Mesodermal cell (in vitro differentiated cells): ENCODE results near the gene EHMT2.
"Not testable (repeated sequence)": the region's sequence is repeated elsewhere in the genome, so short reads cannot be mapped to it uniquely, and the experiment has no call there.

ENCODE experiments used
- H3K27ac ChIP-seq: 2 replicates; pipeline ENCODE4 v1.7.0; 2013; ENCODE audit warnings: mild to moderate bottlenecking, low read depth, low read length, moderate library complexity; ENCODE audit not compliant: severe bottlenecking
- H3K36me3 ChIP-seq: 2 replicates; pipeline ENCODE4 v1.7.1; 2013; ENCODE audit warnings: mild to moderate bottlenecking, low read length, moderate library complexity; ENCODE audit not compliant: control insufficient read depth, insufficient read depth
- H3K4me1 ChIP-seq: one replicate; pipeline ENCODE4 v1.7.1; 2013; ENCODE audit warnings: mild to moderate bottlenecking, low read length; ENCODE audit not compliant: insufficient read depth, control insufficient read depth, poor library complexity, severe bottlenecking
- H3K4me3 ChIP-seq: 2 replicates; pipeline ENCODE4 v1.7.0; 2013; ENCODE audit warnings: low read length, control low read depth, mild to moderate bottlenecking; ENCODE audit not compliant: insufficient read depth, poor library complexity, severe bottlenecking; ENCODE audit errors: extremely low read depth
- H3K9me3 ChIP-seq: 2 replicates; pipeline ENCODE4 v1.7.1; 2013; ENCODE audit warnings: mild to moderate bottlenecking, low read length, moderate library complexity; ENCODE audit not compliant: control insufficient read depth
- WGBS, 2 experiments: methylation state at CpG; one replicate each; pipeline ENCODE4 v1.1.5; 2013; ENCODE audit warnings: missing lambda C conversion rate in 2 of 2; ENCODE audit not compliant: insufficient coverage in 2 of 2; 5-methylcytosine and 5-hydroxymethylcytosine counted together

Gene EHMT2

DNA sequence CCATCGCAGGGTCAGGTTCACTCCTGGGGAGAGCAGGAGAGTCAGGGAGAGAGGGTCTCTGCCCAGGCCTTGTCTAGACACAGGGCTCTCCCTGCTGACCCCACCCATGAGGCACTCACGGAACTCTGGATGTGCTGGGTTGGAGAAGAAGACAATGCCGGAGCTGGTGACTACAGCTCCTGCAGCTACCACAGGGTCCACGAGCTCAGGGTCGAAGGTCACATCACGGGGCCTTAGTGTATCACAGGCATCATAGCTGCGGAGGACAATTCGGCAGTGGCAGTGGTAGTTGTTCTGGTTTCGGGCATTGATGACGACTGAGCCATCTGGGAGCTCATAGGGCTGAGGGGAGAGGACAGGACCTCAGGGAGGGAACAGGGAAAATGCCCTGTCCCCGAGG lies 37.6 kb downstream of the EHMT2 start:
- 93 to 99% methylated on average over 9 to 11 of the region's 11 CpGs for WGBS, 2 experiments

DNA sequence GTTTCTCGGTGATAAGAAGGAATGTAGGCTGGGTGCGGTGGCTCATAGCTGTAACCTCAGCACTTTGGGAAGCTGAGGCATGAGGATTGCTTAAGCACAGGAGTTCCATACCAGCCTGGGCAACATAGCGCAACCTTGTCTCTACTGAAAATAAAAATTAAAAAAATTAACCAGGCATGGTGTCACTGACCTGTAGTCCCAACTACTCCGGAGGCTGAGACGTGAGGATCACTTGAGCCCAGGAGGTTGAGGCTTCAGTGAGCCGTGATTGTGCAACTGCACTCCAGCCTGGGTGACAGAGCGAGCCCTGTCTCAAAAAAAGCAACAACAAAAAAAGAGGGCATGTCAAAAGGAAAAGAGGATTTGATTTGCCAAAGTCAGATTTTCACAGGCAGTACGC lies 38.8 kb downstream of the EHMT2 start:
- Histone ChIP-seq H3K4me3 (no peak overlapping the region), H3K4me1 (no peaks in the 10 kb centered on the region), H3K36me3 (peaks cover 65% of the 10 kb centered on the region), H3K27ac (no peak overlapping the region), H3K9me3 (peaks cover 5% of the 10 kb centered on the region)
- 98 to 100% methylated on average over 5 to 6 of the region's 8 CpGs for WGBS, 2 experiments

More for the DNA sequence above, 37.6 kb downstream of the EHMT2 start:
- Histone ChIP-seq H3K27ac (no peak overlapping the region), H3K4me3 (no peak overlapping the region), H3K4me1 (no peaks in the 10 kb centered on the region), H3K9me3 (peaks cover 5% of the 10 kb centered on the region), H3K36me3 (peaks cover 65% of the 10 kb centered on the region)

DNA sequence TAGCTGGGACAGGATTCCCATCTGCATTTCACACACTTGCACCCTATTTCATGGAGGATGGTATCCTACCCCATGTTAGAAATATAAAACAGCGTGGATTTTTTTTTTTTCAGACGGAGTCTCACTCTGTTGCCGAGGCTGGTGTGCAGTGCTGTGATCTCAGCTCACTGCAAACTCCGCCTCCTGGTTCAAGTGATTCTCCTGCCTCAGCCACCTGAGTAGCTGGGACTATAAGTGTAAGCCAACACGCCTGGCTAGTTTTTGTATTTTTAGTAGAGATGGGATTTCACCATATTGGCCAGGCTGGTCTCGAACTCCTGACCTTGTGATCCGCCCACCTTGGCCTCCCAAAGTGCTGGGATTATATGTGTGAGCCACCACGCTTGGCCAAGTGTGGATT lies 39.7 kb downstream of the EHMT2 start:
- H3K4me1 ChIP-seq, H3K9me3 ChIP-seq, H3K4me3 ChIP-seq, H3K27ac ChIP-seq: not testable (repeated sequence)
- peaks cover 66% of the 10 kb centered on the region for H3K36me3 ChIP-seq
- WGBS, 2 experiments = 98 to 100% methylated on average over 4 to 7 of the region's 8 CpGs

GRCh38 chr6:31851980-31852718 lies 45.3 kb downstream of the EHMT2 start:
- H3K4me1 ChIP-seq, H3K9me3 ChIP-seq, H3K27ac ChIP-seq, H3K4me3 ChIP-seq: not testable (repeated sequence)
- WGBS, 2 experiments = 89 to 94% methylated on average over 15 to 33 of the region's 35 CpGs
- H3K36me3 ChIP-seq = peaks cover 24% of the 10 kb centered on the region

DNA sequence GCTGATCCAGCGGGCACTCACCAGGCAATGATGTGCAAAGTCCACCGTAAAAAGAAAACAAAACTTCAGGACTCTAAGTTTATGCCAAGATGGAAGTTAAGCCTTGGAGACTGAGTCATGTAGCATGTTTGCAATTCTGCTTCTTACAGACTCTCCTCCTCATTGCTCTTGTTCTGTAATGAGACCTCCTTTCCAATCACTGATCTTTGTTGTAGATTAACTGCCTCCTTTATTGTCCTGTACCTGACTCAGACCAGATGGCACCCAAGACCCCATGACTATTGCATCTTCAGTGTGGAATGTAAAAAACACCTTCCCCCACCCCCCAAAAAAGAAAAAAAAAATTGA lies 46.0 kb downstream of the EHMT2 start:
- no peak overlapping the region for H3K4me3 ChIP-seq
- peaks cover 8% of the 10 kb centered on the region for H3K4me1 ChIP-seq
- H3K27ac ChIP-seq = no peak overlapping the region
- peaks cover 9% of the 10 kb centered on the region for H3K9me3 ChIP-seq
- H3K36me3 ChIP-seq = peaks cover 17% of the 10 kb centered on the region
- 91 to 94% methylated on average over 2 of the region's 2 CpGs for WGBS, 2 experiments

DNA sequence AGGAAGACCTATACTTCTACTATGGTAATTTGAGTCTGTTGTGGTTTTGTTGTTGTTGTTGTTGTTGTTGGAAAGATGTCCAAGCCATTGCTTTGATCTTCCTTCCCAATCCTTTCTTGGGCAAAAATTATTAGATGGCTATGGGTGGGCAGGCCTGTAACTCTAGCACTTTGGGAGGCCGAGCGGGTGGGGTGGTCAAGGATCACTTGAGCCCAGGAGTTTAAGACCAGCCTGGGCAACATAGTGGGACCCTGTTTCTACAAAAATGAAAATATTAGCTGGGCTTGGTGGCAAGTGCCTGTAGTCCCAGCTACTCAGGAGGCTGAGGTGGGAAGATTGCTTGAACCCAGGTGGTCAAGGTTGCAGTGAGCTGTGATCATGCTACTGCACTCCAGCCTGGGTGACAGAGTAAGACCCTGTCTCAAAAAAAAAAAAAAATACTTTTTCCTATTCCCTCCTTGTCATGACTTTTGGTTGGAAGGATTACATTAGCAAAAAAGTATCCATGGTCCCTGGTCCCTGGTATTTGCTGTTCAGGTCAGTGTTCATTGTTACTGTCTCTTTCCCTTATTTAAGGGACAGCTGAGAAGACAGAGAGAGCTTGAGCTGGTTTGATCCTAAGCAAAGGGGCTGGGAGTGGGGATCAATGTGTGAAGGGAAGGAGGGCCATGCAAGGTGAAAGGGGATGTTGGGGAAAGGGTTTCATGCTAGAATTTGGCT lies 46.6 kb downstream of the EHMT2 start:
- 94 to 100% methylated on average over 2 of the region's 2 CpGs for WGBS, 2 experiments

DNA sequence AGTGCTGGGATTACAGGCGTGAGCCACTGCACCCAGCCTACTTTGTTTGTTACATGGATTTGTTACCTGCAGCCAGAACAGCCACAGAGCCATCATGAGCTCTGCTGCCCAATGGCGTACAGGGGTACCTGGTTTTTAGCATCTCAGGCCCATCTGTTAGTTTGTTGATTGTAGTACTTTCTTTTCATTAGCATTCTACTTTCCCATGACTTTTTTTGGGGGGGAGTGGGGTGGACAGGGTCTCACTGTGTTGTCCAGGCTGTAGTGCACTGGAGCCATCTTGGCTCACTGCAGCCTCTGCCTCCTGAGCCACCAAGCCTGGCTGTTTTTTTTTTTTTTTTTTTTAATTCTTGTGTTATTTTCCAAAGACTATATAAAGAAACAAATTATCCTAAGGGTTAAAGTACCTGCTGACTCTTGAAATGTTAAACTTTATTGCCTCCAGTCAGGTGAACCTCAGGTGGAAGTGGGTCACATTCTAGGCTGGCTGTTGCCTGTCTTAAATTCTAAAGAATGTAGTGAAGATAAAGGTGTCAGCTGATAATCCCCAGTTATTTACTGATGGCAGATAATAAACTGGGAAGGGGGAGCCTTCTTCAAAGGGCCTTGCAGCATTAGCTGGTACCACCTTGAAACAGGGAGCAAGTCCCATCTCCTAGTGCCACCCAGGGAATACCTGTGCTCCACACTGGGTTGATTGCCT lies 50.1 kb downstream of the EHMT2 start:
- Histone ChIP-seq H3K4me1 (peaks cover 8% of the 10 kb centered on the region), H3K27ac (no peak overlapping the region), H3K4me3 (no peak overlapping the region), H3K9me3 (no peaks in the 10 kb centered on the region), H3K36me3 (no peaks in the 10 kb centered on the region)
- 85 to 94% methylated on average over 1 to 2 of the region's 2 CpGs for WGBS, 2 experiments

More for the DNA sequence above, 46.6 kb downstream of the EHMT2 start:
- Histone ChIP-seq H3K36me3 (peaks cover 13% of the 10 kb centered on the region), H3K4me1 (peaks cover 8% of the 10 kb centered on the region), H3K27ac (no peak overlapping the region), H3K4me3 (no peak overlapping the region), H3K9me3 (peaks cover 9% of the 10 kb centered on the region)

DNA sequence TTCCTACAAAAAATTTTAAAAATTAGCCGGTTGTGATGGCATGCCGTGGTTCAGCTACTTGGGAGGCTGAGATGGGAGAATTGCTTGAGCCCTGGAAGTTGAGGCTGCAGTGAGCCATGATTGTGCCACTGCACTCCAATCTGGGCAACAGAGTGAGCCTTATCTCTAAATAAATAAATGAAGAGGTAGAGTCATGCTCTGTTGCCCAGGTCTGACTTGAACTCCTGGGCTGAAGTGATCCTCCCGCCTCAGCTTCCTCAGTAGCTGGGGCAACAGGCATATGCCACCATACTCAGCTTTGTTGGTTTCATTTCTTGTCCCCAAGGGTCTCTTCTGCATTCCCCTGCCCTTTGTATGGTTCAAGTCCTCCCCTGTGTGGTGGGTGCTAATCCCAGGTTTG lies 53.0 kb downstream of the EHMT2 start:
- Histone ChIP-seq H3K27ac (no peak overlapping the region), H3K36me3 (peaks cover 18% of the 10 kb centered on the region), H3K4me3 (no peak overlapping the region), H3K9me3 (no peaks in the 10 kb centered on the region), H3K4me1 (no peaks in the 10 kb centered on the region)
- WGBS, 2 experiments = 96 to 100% methylated on average over 3 of the region's 3 CpGs

- Histone ChIP-seq H3K27ac (no peak overlapping the region), H3K4me1 (peaks cover 3% of the 10 kb centered on the region), H3K36me3 (peaks cover 43% of the 10 kb centered on the region), H3K9me3 (no peaks in the 10 kb centered on the region), H3K4me3 (no peak overlapping the region)
- WGBS, 2 experiments = 97 to 100% methylated on average over 4 to 6 of the region's 9 CpGs
These were observed 55.4 kb downstream of the EHMT2 start for GRCh38 chr6:31842053-31842452.

DNA sequence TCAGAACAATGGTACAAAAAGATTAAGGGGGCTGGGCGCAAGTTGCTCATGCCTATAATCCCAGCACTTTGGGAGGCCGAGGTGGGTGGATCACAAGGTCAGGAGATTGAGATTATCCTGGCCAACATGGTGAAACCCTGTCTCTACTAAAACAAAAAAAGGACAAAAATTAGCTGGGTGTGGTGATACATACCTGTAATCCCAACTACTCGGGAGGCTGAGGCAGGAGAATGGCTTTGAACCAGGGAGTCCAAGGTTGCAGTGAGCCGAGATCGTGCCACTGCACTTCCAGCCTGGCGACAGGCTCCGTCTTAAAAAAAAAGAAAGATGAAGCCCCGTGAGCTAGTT lies 57.7 kb downstream of the EHMT2 start:
- H3K4me1 ChIP-seq, H3K4me3 ChIP-seq, H3K27ac ChIP-seq, H3K9me3 ChIP-seq: not testable (repeated sequence)
- WGBS, 2 experiments = 98 to 100% methylated on average over 5 to 7 of the region's 8 CpGs
- H3K36me3 ChIP-seq = peaks cover 57% of the 10 kb centered on the region

GRCh38 chr6:31838968-31839367 lies 58.5 kb downstream of the EHMT2 start:
- peaks cover 57% of the 10 kb centered on the region for H3K36me3 ChIP-seq
- no peak overlapping the region for H3K4me3 ChIP-seq
- 84 to 100% methylated on average over 1 to 2 of the region's 3 CpGs for WGBS, 2 experiments
- no peak overlapping the region for H3K27ac ChIP-seq
- no peaks in the 10 kb centered on the region for H3K9me3 ChIP-seq
- peaks cover 3% of the 10 kb centered on the region for H3K4me1 ChIP-seq
